ENCODE measurements around the gene DLG2. TPM values are rescaled to one million over a fixed set of nuclear protein-coding genes. Genes with fewer than 3 reads are reported as not detected.

DLG2 gene
- total and polyA plus RNA-seq, 9 of the 15 experiments (the other 6 are each of a cell fraction or from before 2014, with no cell fraction given) = 0.52 to 1.6 (median 0.95) TPM

- H3K4me1 ChIP-seq (replicated peaks in 1 of 2; ENCODE audit: control insufficient read depth in 2 of 2, insufficient read depth in 2 of 2, low read length in 2 of 2) = no peaks in the 10 kb centered on the region
- H3K9ac ChIP-seq (ENCODE audit: insufficient read depth in 1 of 2, low read depth in 2 of 2, low read length in 2 of 2) = no peak overlapping the region
- no peaks in the 10 kb centered on the region for H3K79me2 ChIP-seq (ENCODE audit: control insufficient read depth, insufficient read depth, low read length)
- ChIA-PET CTCF (ENCODE audit: low intra/inter-chr PET ratio) (no interaction called here), POLR2A (no interaction called here)
- no peaks in the 10 kb centered on the region for H3K9me1 ChIP-seq (ENCODE audit: control insufficient read depth, insufficient read depth, low read length)
- intact Hi-C loops (cut with micrococcal nuclease) = no loop called here
- BruUV-seq (replicated peaks) = no TSS peak
- H3K27me3 ChIP-seq (ENCODE audit: control insufficient read depth in 2 of 2, insufficient read depth in 2 of 2, low read length in 2 of 2) = no peaks in the 10 kb centered on the region
- H3K4me2 ChIP-seq (ENCODE audit: insufficient read depth, low read length) = no peak overlapping the region
- DNase-seq (ENCODE audit: extremely low read depth in 1 of 4, low spot score in 3 of 4) = no peak
- FAIRE-seq = no peak
- in situ Hi-C loops (cut with MboI) = no loop called here
- H3K27ac ChIP-seq (ENCODE audit: extremely low read depth, low read depth, low read length) = no peak overlapping the region
- H3K4me3 ChIP-seq = no peak overlapping the region
- no peaks in the 10 kb centered on the region for H3K36me3 ChIP-seq (ENCODE audit: control insufficient read depth, insufficient read depth, low read length)
- no peaks in the 10 kb centered on the region for H4K20me1 ChIP-seq (replicated peaks; ENCODE audit: control insufficient read depth, insufficient read depth, low read length)
- WGBS (ENCODE audit: insufficient coverage, low coverage, missing lambda C conversion rate) = 5% methylated on average over 1 of the region's 1 CpG
- no peak overlapping the region for H2AFZ ChIP-seq (ENCODE audit: low read depth, low read length)
- TF ChIP-seq, protein P1, sequence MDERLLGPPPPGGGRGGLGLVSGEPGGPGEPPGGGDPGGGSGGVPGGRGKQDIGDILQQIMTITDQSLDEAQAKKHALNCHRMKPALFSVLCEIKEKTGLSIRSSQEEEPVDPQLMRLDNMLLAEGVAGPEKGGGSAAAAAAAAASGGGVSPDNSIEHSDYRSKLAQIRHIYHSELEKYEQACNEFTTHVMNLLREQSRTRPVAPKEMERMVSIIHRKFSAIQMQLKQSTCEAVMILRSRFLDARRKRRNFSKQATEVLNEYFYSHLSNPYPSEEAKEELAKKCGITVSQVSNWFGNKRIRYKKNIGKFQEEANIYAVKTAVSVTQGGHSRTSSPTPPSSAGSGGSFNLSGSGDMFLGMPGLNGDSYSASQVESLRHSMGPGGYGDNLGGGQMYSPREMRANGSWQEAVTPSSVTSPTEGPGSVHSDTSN (CRISPR knock-in tag; IDR thresholded peaks at IDR 0.05; ENCODE audit: low read depth) = no peak
- TF ChIP-seq, protein P1 (tag; conservative IDR thresholded peaks at IDR 0.05; ENCODE audit: low read depth) = no peak
- TF ChIP-seq ZNF57 (CRISPR knock-in tag; IDR thresholded peaks at IDR 0.05) (no peak), ZBTB1 (CRISPR knock-in tag; IDR thresholded peaks at IDR 0.05; ENCODE audit: borderline replicate concordance, low read depth) (no peak), ATF4 (CRISPR knock-in tag; IDR thresholded peaks at IDR 0.05) (no peak)
- H3K9me3 ChIP-seq (replicated peaks; ENCODE audit: control insufficient read depth, insufficient read depth, low read depth, low read length) = no peaks in the 10 kb centered on the region
- no peak for ATAC-seq
Measured at GRCh38 chr11:85440273-85440672, 186.9 kb downstream of the DLG2 start.

All from K562 (cell line).